VCaP (cell line): ENCODE results near the gene CNN1.
"Not testable (repeated sequence)": the region's sequence is repeated elsewhere in the genome, so short reads cannot be mapped to it uniquely, and the experiment has no call there.

Source experiments
- H3K27ac ChIP-seq: fragments of 450-650 bp; 2 replicates; pipeline ENCODE4 v1.5.1; 2017
- CTCF ChIP-seq: fragments of 450-650 bp; conservative IDR thresholded peaks from 2 replicates; pipeline ENCODE4 v1.5.1; 2017; ENCODE audit warnings: mild to moderate bottlenecking, moderate library complexity

The CNN1 gene

GRCh38 chr19:11587302-11587974 lies 48.8 kb downstream of the CNN1 start:
- TF ChIP-seq CTCF, result peak; percentile 81
- H3K27ac ChIP-seq, result peak overlapping the region; percentile 38

GRCh38 chr19:11587975-11588631 lies 49.5 kb downstream of the CNN1 start:
- peak overlapping the region; percentile 38 for H3K27ac ChIP-seq
- TF ChIP-seq CTCF, result peak; percentile 53

- no peak overlapping the region for H3K27ac ChIP-seq
- TF ChIP-seq CTCF, result no peak
Observed at GRCh38 chr19:11594084-11594483, 55.4 kb downstream of the CNN1 start.

- H3K27ac ChIP-seq, result no peak overlapping the region
Observed at GRCh38 chr19:11596156-11596555, 57.5 kb downstream of the CNN1 start.

GRCh38 chr19:11597202-11598102 lies 58.8 kb downstream of the CNN1 start, which contains the start of gene ZNF627:
Gene ZNF627 (plus strand): TSS chr19:11597483. CDS start chr19:11597628, 145 bp downstream.
- TF ChIP-seq CTCF, result peak; percentile 4; the same call in 1 of the 2 replicates
- H3K27ac ChIP-seq, result peak within 1 kb of the TSS; percentile 93

More at GRCh38 chr19:11596156-11596555, 57.5 kb downstream of the CNN1 start:
- TF ChIP-seq CTCF, result no peak

GRCh38 chr19:11598103-11598483 lies 59.4 kb downstream of the CNN1 start:
- peak overlapping the region; percentile 93 for H3K27ac ChIP-seq
- no peak for TF ChIP-seq CTCF

GRCh38 chr19:11598746-11599145 lies 60.1 kb downstream of the CNN1 start:
- no peak for TF ChIP-seq CTCF
- H3K27ac ChIP-seq, result peak overlapping the region; percentile 93

GRCh38 chr19:11599704-11600103 lies 61.1 kb downstream of the CNN1 start:
- H3K27ac ChIP-seq, result not testable (repeated sequence)
